A549 treated with CORT108297 at 1 μM for 4 hours (cell line): ENCODE results near the gene TTYH3. TPM values are rescaled to one million over a fixed set of nuclear protein-coding genes. Genes with fewer than 3 reads are reported as not detected.

Experiments used
- total RNA-seq: library from RNA; stranded (reverse); fragments of 200-300 nt; extraction: Qiagen RNA extraction; gene quantifications from 5 replicates; pipeline ENCODE4 v1.2.3, GENCODE V29; 2022

TTYH3 gene, protein sequence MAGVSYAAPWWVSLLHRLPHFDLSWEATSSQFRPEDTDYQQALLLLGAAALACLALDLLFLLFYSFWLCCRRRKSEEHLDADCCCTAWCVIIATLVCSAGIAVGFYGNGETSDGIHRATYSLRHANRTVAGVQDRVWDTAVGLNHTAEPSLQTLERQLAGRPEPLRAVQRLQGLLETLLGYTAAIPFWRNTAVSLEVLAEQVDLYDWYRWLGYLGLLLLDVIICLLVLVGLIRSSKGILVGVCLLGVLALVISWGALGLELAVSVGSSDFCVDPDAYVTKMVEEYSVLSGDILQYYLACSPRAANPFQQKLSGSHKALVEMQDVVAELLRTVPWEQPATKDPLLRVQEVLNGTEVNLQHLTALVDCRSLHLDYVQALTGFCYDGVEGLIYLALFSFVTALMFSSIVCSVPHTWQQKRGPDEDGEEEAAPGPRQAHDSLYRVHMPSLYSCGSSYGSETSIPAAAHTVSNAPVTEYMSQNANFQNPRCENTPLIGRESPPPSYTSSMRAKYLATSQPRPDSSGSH
- total RNA-seq, result 38.2 to 65.1 TPM (median 62.2 TPM) in 5 replicates

DNA sequence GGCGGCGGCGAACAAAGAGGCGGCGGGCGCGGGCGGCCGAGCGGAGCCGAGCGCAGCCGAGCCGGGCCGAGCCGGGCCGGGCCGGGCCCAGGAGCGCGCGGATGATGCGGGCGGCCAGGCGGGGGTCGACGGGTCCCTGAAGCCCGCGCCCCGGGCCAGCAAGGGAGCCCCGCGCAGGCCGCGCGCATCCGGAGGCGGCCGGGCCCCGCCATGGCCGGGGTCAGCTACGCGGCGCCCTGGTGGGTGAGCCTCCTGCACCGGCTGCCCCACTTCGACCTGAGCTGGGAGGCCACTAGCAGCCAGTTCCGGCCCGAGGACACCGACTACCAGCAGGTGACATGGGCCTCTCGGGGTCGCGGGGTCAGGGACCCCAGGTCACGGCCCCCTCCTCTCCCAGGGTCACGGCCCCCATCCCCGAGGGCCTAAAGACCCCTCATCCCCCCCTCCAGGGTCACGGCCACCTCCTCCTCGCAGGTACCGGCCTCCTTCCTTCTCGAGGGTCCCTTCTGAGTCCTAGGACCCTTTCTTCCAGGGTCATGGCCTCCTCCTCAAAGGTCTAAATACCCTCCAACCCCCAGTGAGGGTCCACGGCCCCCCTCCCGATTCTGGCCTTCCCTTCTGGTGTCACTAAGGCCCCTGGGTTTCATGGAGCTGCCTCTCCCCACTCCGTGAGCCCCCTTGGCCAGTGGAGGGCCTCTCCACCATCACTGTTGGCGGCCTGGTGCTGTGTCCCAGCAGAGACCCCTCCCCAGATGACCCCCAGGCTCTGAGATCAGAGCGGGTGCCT lies at the start of gene TTYH3:
Gene TTYH3, plus strand, starts transcription at position 41 of the 787 bp plus-strand sequence. Its CDS starts 170 bp downstream, at position 211.

DNA sequence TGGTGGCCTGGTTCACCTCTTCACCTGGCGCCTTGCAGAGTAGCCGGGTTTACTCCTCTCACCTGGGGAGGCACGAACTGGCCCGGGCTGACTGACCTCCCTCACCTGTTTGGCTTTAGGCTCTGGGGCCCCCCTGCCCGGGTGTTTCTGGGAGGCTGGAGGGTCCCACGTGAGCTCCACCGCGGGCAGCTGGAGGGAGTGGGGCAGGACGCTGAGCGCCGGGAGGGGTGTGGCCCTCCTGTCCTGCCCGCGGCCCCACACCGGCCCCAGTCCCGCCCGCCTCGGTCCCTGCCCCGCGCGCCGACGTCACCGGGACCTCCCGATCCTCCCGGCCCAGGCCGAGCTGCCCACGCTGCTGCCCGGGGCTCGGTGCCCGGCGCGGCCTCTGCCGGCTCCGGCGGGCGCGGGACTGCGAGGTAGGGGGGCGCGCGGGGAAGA lies 56.1 kb downstream of the TTYH3 start, which contains the start of gene AMZ1:
Gene AMZ1, plus strand, starts transcription at position 322 of the 438 bp plus-strand sequence. CDS start 12,250 bp downstream, outside the sequence.

Other genes starting within 250 kb of the TTYH3 start
- gene CHST12, start 228.4 kb upstream of the TTYH3 start, total RNA-seq, result 7.8 to 16.3 TPM (median 12.4 TPM) in 5 replicates
- gene GRIFIN, start 155.6 kb upstream of the TTYH3 start, total RNA-seq, result not detected in 5 replicates
- gene LFNG, start 112.2 kb upstream of the TTYH3 start, total RNA-seq, result 8.2 to 17.8 TPM (median 17.1 TPM) in 5 replicates
- 24.3 to 40.7 TPM (median 39.4 TPM) in 5 replicates for gene BRAT1, start 76.5 kb upstream of the TTYH3 start, total RNA-seq
- 9.7 to 14.7 TPM (median 13.8 TPM) in 5 replicates for gene IQCE, start 73.0 kb upstream of the TTYH3 start, total RNA-seq
- 0.02 to 0.06 TPM in 2 of 5 replicates, not detected in the others for gene AMZ1, start 56.2 kb downstream of the TTYH3 start, total RNA-seq
- 38.2 to 46.7 TPM (median 44.4 TPM) in 5 replicates for gene GNA12, start 212.3 kb downstream of the TTYH3 start, total RNA-seq